ENCODE measurements around the gene SCARF2.
"Not testable (repeated sequence)": the region's sequence is repeated elsewhere in the genome, so short reads cannot be mapped to it uniquely, and the experiment has no call there.

The SCARF2 gene

DNA sequence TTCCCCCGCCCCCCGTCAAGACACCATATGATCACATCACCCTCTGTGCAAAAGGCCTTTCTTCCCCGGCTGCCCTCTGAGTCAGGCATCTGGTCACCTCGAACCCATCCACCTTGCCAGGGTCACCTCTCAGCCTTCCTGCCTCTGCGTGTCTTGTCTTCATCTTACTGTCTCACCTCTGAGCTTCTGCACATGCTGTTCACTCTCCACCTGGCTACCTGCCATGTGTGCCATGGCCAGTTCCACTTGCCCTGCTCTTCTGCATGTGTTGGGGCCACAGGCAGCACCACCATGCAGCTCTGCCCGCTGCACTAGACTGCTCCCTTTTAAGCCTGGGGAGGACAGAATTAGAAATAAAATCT is 33.9 kb downstream of the SCARF2 start:
- Mint-ChIP-seq H3K4me1 (peaks cover 6% of the 10 kb centered on the region), H3K36me3 (peaks cover 39% of the 10 kb centered on the region), H3K4me3 (no peak overlapping the region), H3K27me3 (no peaks in the 10 kb centered on the region), H3K9me3 (no peaks in the 10 kb centered on the region), H3K27ac (no peak overlapping the region)
- ATAC-seq = no peak

- H3K4me1 Mint-ChIP-seq = peaks cover 6% of the 10 kb centered on the region
- no peak overlapping the region for H3K4me3 Mint-ChIP-seq
Observed at GRCh38 chr22:20402960-20403778, 34.5 kb downstream of the SCARF2 start.

GRCh38 chr22:20401376-20402014 is 36.1 kb downstream of the SCARF2 start:
- H3K36me3 Mint-ChIP-seq = peaks cover 31% of the 10 kb centered on the region
- no peak overlapping the region for H3K4me3 Mint-ChIP-seq
- H3K4me1 Mint-ChIP-seq = peaks cover 14% of the 10 kb centered on the region
- no peak overlapping the region for H3K27ac Mint-ChIP-seq
- no peaks in the 10 kb centered on the region for H3K27me3 Mint-ChIP-seq
- ATAC-seq = no peak
- no peaks in the 10 kb centered on the region for H3K9me3 Mint-ChIP-seq

More at GRCh38 chr22:20402960-20403778, 34.5 kb downstream of the SCARF2 start:
- H3K9me3 Mint-ChIP-seq = no peaks in the 10 kb centered on the region
- no peak for ATAC-seq
- peaks cover 39% of the 10 kb centered on the region for H3K36me3 Mint-ChIP-seq
- no peak overlapping the region for H3K27ac Mint-ChIP-seq
- H3K27me3 Mint-ChIP-seq = no peaks in the 10 kb centered on the region

GRCh38 chr22:20400606-20401375 is 36.8 kb downstream of the SCARF2 start:
- ATAC-seq = no peak
- H3K36me3 Mint-ChIP-seq = peaks cover 27% of the 10 kb centered on the region
- no peak overlapping the region for H3K4me3 Mint-ChIP-seq

DNA sequence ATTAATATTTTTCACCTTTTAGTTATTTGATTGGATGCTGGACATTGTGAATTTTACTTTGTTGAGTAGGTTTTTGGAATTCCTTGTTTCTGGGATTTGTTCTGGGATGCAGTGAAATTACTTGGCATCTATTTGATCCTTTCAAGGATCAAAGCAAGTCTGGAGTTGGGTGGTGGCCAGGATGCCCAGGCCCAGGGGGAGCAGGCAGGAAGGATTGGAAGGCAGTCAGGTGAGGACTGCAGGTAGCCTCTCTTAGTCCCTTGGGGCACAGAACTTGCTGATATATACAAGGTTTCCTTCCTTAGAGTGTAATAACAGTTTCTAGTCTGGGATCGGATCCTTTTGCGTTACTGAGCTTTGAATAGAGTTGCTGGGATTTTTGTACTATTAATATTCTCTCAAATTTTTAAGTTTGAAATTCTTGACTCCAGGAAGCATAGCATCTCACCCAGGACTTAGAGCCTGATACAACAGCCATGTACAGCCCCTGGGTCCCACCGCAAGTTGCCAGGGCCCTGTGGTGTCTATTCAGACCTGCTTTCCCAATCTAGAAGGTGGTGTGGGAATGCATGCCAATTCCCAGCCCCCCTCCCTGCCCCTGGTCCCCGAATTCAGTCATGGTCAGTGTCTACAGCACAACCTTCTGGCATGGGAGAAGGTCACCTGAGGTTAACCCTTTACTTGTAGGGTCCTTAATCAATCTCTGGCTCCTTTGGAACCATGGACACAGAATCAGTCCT is 37.6 kb downstream of the SCARF2 start:
- peaks cover 22% of the 10 kb centered on the region for H3K36me3 Mint-ChIP-seq

More at GRCh38 chr22:20400606-20401375, 36.8 kb downstream of the SCARF2 start:
- no peaks in the 10 kb centered on the region for H3K9me3 Mint-ChIP-seq
- H3K27me3 Mint-ChIP-seq = no peaks in the 10 kb centered on the region
- no peak overlapping the region for H3K27ac Mint-ChIP-seq
- peaks cover 21% of the 10 kb centered on the region for H3K4me1 Mint-ChIP-seq

GRCh38 chr22:20398420-20398819 is 39.2 kb downstream of the SCARF2 start:
- Mint-ChIP-seq H3K36me3 (peaks cover 11% of the 10 kb centered on the region), H3K4me3 (no peak overlapping the region), H3K4me1 (peaks cover 44% of the 10 kb centered on the region), H3K9me3 (no peaks in the 10 kb centered on the region), H3K27ac (no peak overlapping the region), H3K27me3 (no peaks in the 10 kb centered on the region)
- ATAC-seq = no peak

More for the DNA sequence above, 37.6 kb downstream of the SCARF2 start:
- Mint-ChIP-seq H3K27ac (no peak overlapping the region), H3K4me1 (peaks cover 28% of the 10 kb centered on the region), H3K9me3 (no peaks in the 10 kb centered on the region), H3K4me3 (no peak overlapping the region), H3K27me3 (no peaks in the 10 kb centered on the region)
- ATAC-seq = no peak

DNA sequence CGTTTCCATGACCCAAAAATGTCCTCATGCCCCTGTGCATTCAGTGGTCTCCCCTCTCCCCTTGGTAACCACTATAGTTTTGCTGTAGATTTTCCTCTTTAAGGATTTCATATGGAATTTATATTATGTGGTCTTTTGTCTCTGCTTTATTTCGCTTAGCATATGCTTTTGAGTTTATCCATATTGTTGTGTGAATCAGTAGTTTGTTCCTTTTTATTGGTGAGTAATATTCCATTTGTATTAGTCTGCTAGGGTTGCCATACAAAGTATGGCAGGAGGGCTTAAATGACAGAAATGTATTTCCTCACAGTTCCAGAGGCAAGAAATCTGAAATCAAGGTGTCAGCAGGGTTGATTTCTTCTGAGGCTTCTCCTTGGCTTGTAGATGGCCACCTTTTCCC is 40.1 kb downstream of the SCARF2 start:
- no peak for ATAC-seq
- peaks cover 6% of the 10 kb centered on the region for H3K36me3 Mint-ChIP-seq
- H3K27ac Mint-ChIP-seq = no peak overlapping the region
- peaks cover 47% of the 10 kb centered on the region for H3K4me1 Mint-ChIP-seq
- H3K27me3 Mint-ChIP-seq = no peaks in the 10 kb centered on the region
- H3K9me3 Mint-ChIP-seq = no peaks in the 10 kb centered on the region
- no peak overlapping the region for H3K4me3 Mint-ChIP-seq

DNA sequence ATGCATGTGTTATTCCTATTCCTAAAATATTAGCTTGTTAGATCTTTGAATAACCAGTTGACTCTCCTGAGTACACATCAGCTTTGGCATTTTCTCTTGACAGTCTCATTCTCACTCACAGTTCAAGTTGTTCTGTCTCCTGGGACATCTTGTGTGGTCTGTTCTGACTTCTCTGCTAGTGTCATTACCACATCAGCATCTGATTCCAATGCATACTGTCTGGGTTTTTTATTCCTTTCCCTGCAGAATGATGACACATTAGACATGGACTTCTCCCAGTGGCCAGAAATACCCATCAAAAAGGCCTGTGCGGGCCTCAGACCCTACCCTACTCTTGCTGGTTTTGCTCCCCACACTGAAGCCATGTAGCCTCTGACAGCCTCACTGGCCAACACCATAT is 41.0 kb downstream of the SCARF2 start:
- H3K27me3 Mint-ChIP-seq = no peaks in the 10 kb centered on the region
- peaks cover 47% of the 10 kb centered on the region for H3K4me1 Mint-ChIP-seq
- no peak overlapping the region for H3K27ac Mint-ChIP-seq
- ATAC-seq = peak; percentile 75
- H3K4me3 Mint-ChIP-seq = no peak overlapping the region
- H3K36me3 Mint-ChIP-seq = peaks cover 6% of the 10 kb centered on the region
- no peaks in the 10 kb centered on the region for H3K9me3 Mint-ChIP-seq

GRCh38 chr22:20395907-20396287 is 41.7 kb downstream of the SCARF2 start:
- peak overlapping the region; percentile 7 for H3K27ac Mint-ChIP-seq
- H3K4me3 Mint-ChIP-seq = no peak overlapping the region
- peaks cover 47% of the 10 kb centered on the region for H3K4me1 Mint-ChIP-seq
- ATAC-seq = no peak
- no peaks in the 10 kb centered on the region for H3K9me3 Mint-ChIP-seq
- peaks cover 6% of the 10 kb centered on the region for H3K36me3 Mint-ChIP-seq
- H3K27me3 Mint-ChIP-seq = no peaks in the 10 kb centered on the region

- Mint-ChIP-seq H3K27ac (peak overlapping the region; percentile 88), H3K36me3 (peaks cover under 1% of the 10 kb centered on the region), H3K4me3 (peak overlapping the region; percentile 93), H3K27me3 (no peaks in the 10 kb centered on the region), H3K9me3 (no peaks in the 10 kb centered on the region), H3K4me1 (peaks cover 47% of the 10 kb centered on the region)
- no peak for ATAC-seq
Observed at GRCh38 chr22:20395181-20395906, 42.3 kb downstream of the SCARF2 start.

- Mint-ChIP-seq H3K36me3 (no peaks in the 10 kb centered on the region), H3K4me1 (peaks cover 41% of the 10 kb centered on the region), H3K27me3 (no peaks in the 10 kb centered on the region), H3K27ac (peak within 1 kb of the TSS; percentile 88), H3K4me3 (peak within 1 kb of the TSS; percentile 93), H3K9me3 (peaks cover 2% of the 10 kb centered on the region)
- peak; percentile 91 for ATAC-seq
Observed at GRCh38 chr22:20393705-20394476, 43.7 kb downstream of the SCARF2 start, which contains the start of gene ZNF74. Gene ZNF74 (plus strand): TSS chr22:20394151. CDS start chr22:20394629, 478 bp downstream.

DNA sequence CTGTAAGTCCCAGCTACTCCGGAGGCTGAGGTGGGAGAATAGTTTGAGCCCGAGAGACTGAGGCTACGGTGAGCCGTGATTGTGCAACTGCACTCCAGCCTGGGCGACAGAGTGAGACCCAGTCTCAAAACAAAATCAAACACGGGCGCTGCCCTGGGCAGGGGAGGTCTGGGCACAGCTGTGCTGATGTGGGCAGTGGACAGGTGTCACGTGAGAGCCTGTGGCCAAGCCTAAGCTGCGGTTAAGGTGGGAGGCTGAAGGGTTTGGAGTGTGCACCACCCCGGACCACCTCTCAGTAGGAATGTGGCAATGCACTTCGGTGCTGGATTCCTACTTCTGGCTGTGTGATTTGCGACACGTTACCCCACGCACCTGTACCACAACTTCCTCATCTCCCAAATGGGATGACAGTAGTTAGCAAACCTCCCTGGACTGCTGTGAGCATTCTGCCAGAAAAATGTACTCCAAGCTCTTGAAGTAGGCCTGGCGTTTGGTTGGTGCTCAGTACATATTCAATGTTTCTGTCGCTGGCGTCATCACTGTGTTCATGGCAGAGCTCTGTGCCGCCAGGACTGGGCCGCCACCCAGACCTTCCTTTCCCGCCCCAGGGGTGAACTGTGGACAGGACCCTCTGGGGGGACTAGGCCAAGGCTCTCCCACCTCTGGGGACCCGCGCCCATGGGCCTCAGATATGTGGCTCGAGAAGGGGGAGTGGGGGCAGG is 44.5 kb downstream of the SCARF2 start:
- H3K27me3 Mint-ChIP-seq = no peaks in the 10 kb centered on the region
- H3K27ac Mint-ChIP-seq = peak overlapping the region; percentile 88
- H3K4me3 Mint-ChIP-seq = peak overlapping the region; percentile 93
- H3K4me1 Mint-ChIP-seq = peaks cover 41% of the 10 kb centered on the region
- ATAC-seq = peak; percentile 4
- peaks cover 2% of the 10 kb centered on the region for H3K9me3 Mint-ChIP-seq
- H3K36me3 Mint-ChIP-seq = no peaks in the 10 kb centered on the region

DNA sequence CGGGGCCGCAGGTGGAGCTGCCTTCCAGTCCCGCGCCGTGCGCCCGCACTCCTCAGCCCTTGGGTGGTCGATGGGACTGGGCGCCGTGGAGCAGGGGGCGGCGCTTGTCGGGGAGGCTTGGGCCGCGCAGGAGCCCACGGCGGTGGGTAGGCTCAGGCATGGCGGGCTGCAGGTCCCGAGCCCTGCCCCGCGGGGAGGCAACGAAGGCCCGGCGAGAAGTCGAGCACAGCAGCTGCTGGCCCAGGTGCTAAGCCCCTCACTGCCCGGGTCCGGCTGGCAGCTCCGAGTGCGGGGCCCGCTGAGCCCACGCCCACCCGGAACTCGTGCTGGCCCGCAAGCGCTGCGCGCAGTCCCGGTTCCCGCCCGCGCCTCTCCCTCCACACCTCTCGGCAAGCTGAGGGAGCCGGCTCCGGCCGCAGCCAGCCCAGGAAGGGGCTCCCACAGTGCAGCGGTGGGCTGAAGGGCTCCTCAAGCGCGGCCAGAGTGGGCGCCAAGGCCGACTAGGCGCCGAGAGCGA is 45.2 kb downstream of the SCARF2 start:
- not testable (repeated sequence) for H3K4me3 Mint-ChIP-seq, H3K27ac Mint-ChIP-seq, ATAC-seq, H3K36me3 Mint-ChIP-seq, H3K9me3 Mint-ChIP-seq, H3K27me3 Mint-ChIP-seq
- peaks cover 41% of the 10 kb centered on the region for H3K4me1 Mint-ChIP-seq
